Natural killer cell (primary cell): ENCODE measurements around the gene CCDC88A. TPM values are rescaled to one million over a fixed set of nuclear protein-coding genes. Genes with fewer than 3 reads are reported as not detected.
"Not testable (repeated sequence)": the region's sequence is repeated elsewhere in the genome, so short reads cannot be mapped to it uniquely, and the experiment has no call there.

Source experiments
- ATAC-seq, 3 donors: fragments of 150-1000 bp in 2 of 3; fragments of 200-7000 bp in 1 of 3; cut with Tn5 transposase; 1 replicate in 1 of 3; 2 replicates in 2 of 3; pipeline ENCODE4 v1.10.0; 2021; ENCODE audit warnings: mild to moderate bottlenecking in 2 of 3, moderate library complexity in 2 of 3
- DNase-seq, 2 donors: peaks; one replicate each; pipeline versions ENCODE4 v3.0.0 to v3.0.0-alpha.2; 2013 to 2021; ENCODE audit warnings: mixed read lengths in 1 of 2
- H3K27ac ChIP-seq: one replicate; pipeline ENCODE4 v1.5.1; 2013; ENCODE audit warnings: mild to moderate bottlenecking, low read length
- H3K27me3 ChIP-seq: one replicate; pipeline ENCODE4 v1.6.1; 2013; ENCODE audit warnings: low read length; ENCODE audit not compliant: control insufficient read depth, insufficient read depth
- H3K36me3 ChIP-seq: one replicate; pipeline ENCODE4 v1.6.1; 2013; ENCODE audit warnings: low read length; ENCODE audit not compliant: control insufficient read depth, insufficient read depth
- H3K4me1 ChIP-seq: one replicate; pipeline ENCODE4 v1.6.1; 2013; ENCODE audit warnings: low read length; ENCODE audit not compliant: control insufficient read depth, insufficient read depth
- H3K4me3 ChIP-seq: one replicate; pipeline ENCODE4 v1.5.1; 2013; ENCODE audit warnings: low read length
- H3K9me3 ChIP-seq: one replicate; pipeline ENCODE4 v1.6.1; 2013; ENCODE audit warnings: low read length; ENCODE audit not compliant: control insufficient read depth, insufficient read depth
- H3K27ac Mint-ChIP-seq, 2 donors: one replicate each; pipeline ENCODE4 v1.8.0; 2022; ENCODE audit warnings: mild to moderate bottlenecking in 2 of 2, mixed read lengths in 2 of 2, moderate library complexity in 1 of 2
- H3K27me3 Mint-ChIP-seq, 2 donors: one replicate each; pipeline ENCODE4 v1.8.0; 2022; ENCODE audit warnings: low read depth in 2 of 2, mixed read lengths in 2 of 2
- H3K36me3 Mint-ChIP-seq: one replicate; pipeline ENCODE4 v1.8.0; 2022; ENCODE audit warnings: mixed read lengths
- H3K4me1 Mint-ChIP-seq, 2 donors: one replicate each; pipeline ENCODE4 v1.8.0; 2022; ENCODE audit warnings: mixed read lengths in 2 of 2
- H3K4me3 Mint-ChIP-seq: one replicate; pipeline ENCODE4 v1.8.0; 2022; ENCODE audit warnings: mild to moderate bottlenecking, moderate library complexity, mixed read lengths
- H3K9me3 Mint-ChIP-seq, 2 donors: one replicate each; pipeline ENCODE4 v1.8.0; 2022; ENCODE audit warnings: mixed read lengths in 2 of 2
- CTCF ChIP-seq: fragments of 200-600 bp; IDR thresholded peaks from one replicate; pipeline ENCODE4 v1.8.0; 2022; ENCODE audit warnings: antibody characterized with exemption
- WGBS: methylation state at CpG from one replicate; pipeline ENCODE4 v1.1.7; 2013; ENCODE audit warnings: missing lambda C conversion rate; ENCODE audit not compliant: insufficient coverage; 5-methylcytosine and 5-hydroxymethylcytosine counted together
- intact Hi-C: fragments of 100-400 bp; cut with micrococcal nuclease; formaldehyde crosslinking; loops from one replicate; pipeline ENCODE4 v1.14.2; 2022
- total RNA-seq, 4 donors: library from RNA; stranded (reverse); fragments of 120-200 nt in 1 of 4; gene quantifications; one replicate each; pipeline versions ENCODE4 v1.2.3 to v1.2.4, GENCODE V29; 2013 to 2022

CCDC88A gene
- total RNA-seq, 3 donors from 2014 or later (not counting 1 experiment from before 2014, with no cell fraction given) = 20.4 to 39.0 (median 26.4) TPM

- no peak for DNase-seq
- no peak for ATAC-seq
- H3K27ac Mint-ChIP-seq = no peak overlapping the region
- no peaks in the 10 kb centered on the region for H3K36me3 Mint-ChIP-seq
- Histone ChIP-seq H3K4me1 (no peaks in the 10 kb centered on the region), H3K36me3 (no peaks in the 10 kb centered on the region), H3K4me3 (no peak overlapping the region), H3K9me3 (no peaks in the 10 kb centered on the region), H3K27me3 (no peaks in the 10 kb centered on the region), H3K27ac (no peak overlapping the region)
- H3K4me1 Mint-ChIP-seq = no peaks in the 10 kb centered on the region
- WGBS = 50% methylated on average over 1 of the region's 2 CpGs
- TF ChIP-seq CTCF = no peak
- H3K4me3 Mint-ChIP-seq = no peak overlapping the region
- no peaks in the 10 kb centered on the region for H3K9me3 Mint-ChIP-seq
- intact Hi-C loops = no loop called here
- no peaks in the 10 kb centered on the region for H3K27me3 Mint-ChIP-seq
Measured at GRCh38 chr2:55451699-55452098, 32.0 kb upstream of the CCDC88A start.

GRCh38 chr2:55450014-55450413, 30.4 kb upstream of the CCDC88A start:
- ATAC-seq, intact Hi-C loops: not testable (repeated sequence)

GRCh38 chr2:55442045-55442760, 22.5 kb upstream of the CCDC88A start:
- H3K27ac Mint-ChIP-seq, ATAC-seq, H3K9me3 Mint-ChIP-seq, H3K4me1 Mint-ChIP-seq, H3K4me3 Mint-ChIP-seq, H3K4me1 ChIP-seq, H3K36me3 Mint-ChIP-seq, H3K27me3 Mint-ChIP-seq, intact Hi-C loops, H3K27ac ChIP-seq, H3K27me3 ChIP-seq, H3K9me3 ChIP-seq, H3K4me3 ChIP-seq, DNase-seq, H3K36me3 ChIP-seq: not testable (repeated sequence)
- WGBS = 93% methylated on average over 24 of the region's 29 CpGs

More at GRCh38 chr2:55450014-55450413, 30.4 kb upstream of the CCDC88A start:
- not testable (repeated sequence) for H3K4me3 ChIP-seq, H3K36me3 ChIP-seq, H3K27ac Mint-ChIP-seq, H3K4me1 ChIP-seq, H3K4me1 Mint-ChIP-seq, H3K4me3 Mint-ChIP-seq, DNase-seq, H3K9me3 Mint-ChIP-seq, H3K9me3 ChIP-seq, H3K27me3 ChIP-seq, H3K27me3 Mint-ChIP-seq, H3K36me3 Mint-ChIP-seq, H3K27ac ChIP-seq
- 100% methylated on average over 3 of the region's 3 CpGs for WGBS

GRCh38 chr2:55441280-55441892, 21.7 kb upstream of the CCDC88A start:
- 82% methylated on average over 2 of the region's 4 CpGs for WGBS
- Mint-ChIP-seq H3K9me3 (no peaks in the 10 kb centered on the region), H3K4me3 (no peak overlapping the region), H3K27me3 (peaks cover 0 to 9% of the 10 kb centered on the region in 2 donors), H3K27ac (no peak overlapping the region), H3K36me3 (no peaks in the 10 kb centered on the region), H3K4me1 (no peaks in the 10 kb centered on the region)
- TF ChIP-seq CTCF = no peak
- H3K9me3 ChIP-seq = no peaks in the 10 kb centered on the region
- intact Hi-C loops = no loop called here
- DNase-seq (no peak), ATAC-seq (no peak)
- no peaks in the 10 kb centered on the region for H3K27me3 ChIP-seq
- H3K27ac ChIP-seq = no peak overlapping the region
- no peaks in the 10 kb centered on the region for H3K36me3 ChIP-seq
- H3K4me1 ChIP-seq = no peaks in the 10 kb centered on the region
- no peak overlapping the region for H3K4me3 ChIP-seq
